ENCODE data around the gene LAMTOR3.
A peak's percentile ranks its signal among the peaks of the same experiment; 100 is the strongest.
"Not testable (repeated sequence)": the region's sequence is repeated elsewhere in the genome, so short reads cannot be mapped to it uniquely, and the experiment has no call there.

The LAMTOR3 gene

GRCh38 chr4:99861120-99861905 lies 32.9 kb downstream of the LAMTOR3 start:
- DNase-seq, result peak; percentile 84

DNA sequence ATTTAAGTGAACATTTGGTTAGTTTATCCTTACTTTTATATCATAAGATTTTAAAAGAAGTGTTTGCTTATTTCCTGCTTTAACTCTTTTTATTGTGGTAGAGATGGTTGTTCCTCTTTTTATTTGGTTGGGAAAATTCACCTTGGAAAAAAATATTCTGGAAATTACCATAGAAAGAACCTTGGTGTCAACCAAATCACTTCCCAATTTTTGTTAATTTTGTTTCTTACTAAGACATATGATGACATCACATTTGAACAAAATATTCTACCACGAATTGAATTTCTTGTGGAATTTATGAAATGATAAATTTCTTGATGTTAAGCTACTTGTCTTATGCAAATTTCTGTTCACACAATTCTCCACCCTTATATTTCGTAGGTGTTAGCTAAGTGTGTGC lies 33.7 kb downstream of the LAMTOR3 start:
- no peak for DNase-seq

- DNase-seq, result peak; percentile 14
Observed at GRCh38 chr4:99859618-99860017, 34.6 kb downstream of the LAMTOR3 start.

GRCh38 chr4:99857307-99857706 lies 36.9 kb downstream of the LAMTOR3 start:
- DNase-seq, result no peak

- no peak for DNase-seq
Observed at GRCh38 chr4:99856166-99856565, 38.1 kb downstream of the LAMTOR3 start.

GRCh38 chr4:99855678-99856077 lies 38.5 kb downstream of the LAMTOR3 start:
- no peak for DNase-seq

DNA sequence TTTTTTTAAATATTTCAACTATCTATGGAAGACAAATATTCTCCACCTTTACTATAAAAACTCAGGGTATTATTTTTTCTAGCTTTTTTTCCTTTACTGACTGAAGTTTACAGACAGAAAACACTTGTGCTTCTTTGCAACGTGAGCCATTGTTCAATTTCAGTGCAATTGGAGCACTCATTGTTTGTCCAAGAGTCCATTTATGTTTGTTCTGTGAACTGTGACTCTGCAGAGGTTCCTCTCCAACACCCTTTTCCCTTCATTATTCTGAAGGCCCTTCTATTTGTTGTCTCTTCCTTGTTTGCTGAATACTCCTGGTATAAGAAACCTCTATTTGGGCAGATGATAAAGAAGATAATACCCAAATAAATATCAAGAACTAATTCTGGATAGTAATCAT lies 40.2 kb downstream of the LAMTOR3 start:
- DNase-seq, result peak; percentile 80

GRCh38 chr4:99853190-99853589 lies 41.0 kb downstream of the LAMTOR3 start:
- no peak for DNase-seq

- no peak for DNase-seq
Observed at GRCh38 chr4:99852199-99852749, 42.0 kb downstream of the LAMTOR3 start.

GRCh38 chr4:99848591-99849001 lies 45.6 kb downstream of the LAMTOR3 start:
- DNase-seq, result no peak

DNA sequence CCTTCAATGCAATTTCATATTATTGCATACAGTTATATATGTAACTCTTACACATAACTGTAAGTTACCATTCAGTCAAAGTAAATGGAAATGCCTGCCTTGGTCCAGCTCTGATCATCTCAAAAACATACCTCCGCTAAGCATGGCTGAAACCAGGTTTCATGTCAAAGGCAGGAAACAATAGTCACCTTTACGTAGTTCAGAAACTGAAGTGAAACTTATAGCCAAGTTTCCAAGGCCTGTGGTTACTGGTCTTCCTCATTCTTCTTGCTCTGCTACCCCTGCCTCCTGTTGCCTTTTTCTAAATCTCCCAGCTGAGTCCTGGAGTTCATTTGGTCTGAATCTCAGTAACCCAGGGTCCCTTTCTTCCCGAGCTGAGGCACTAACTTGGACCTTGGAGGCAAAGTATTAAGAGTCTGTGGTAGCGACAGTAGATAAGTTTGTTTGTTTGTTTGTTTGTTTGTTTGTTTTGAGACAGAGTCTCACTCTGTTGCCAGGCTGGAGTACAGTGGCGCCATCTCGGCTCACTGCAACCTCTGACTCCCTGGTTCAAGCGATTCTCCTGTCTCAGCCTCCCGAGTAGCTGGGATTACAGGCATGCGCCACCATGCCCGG lies 46.8 kb downstream of the LAMTOR3 start:
- no peak for DNase-seq

DNA sequence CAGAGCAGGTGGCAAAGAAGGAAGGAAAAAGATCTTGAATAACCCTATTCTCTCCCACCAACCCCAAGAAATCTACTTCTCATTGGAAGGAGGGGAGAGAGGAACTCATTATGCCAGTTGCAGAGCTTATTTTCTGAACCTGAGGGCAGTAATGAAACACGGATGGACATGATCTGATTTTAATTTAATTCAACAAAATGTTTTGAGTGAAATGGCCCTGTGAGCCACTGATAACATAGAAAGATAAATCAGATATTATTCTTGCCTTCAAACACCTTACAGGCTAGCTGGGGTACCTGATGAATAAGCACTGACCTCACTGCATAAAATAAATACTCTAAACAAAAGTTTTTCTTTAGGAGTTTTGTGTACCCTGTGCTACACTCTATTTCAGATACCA lies 47.3 kb downstream of the LAMTOR3 start:
- DNase-seq, result no peak

DNA sequence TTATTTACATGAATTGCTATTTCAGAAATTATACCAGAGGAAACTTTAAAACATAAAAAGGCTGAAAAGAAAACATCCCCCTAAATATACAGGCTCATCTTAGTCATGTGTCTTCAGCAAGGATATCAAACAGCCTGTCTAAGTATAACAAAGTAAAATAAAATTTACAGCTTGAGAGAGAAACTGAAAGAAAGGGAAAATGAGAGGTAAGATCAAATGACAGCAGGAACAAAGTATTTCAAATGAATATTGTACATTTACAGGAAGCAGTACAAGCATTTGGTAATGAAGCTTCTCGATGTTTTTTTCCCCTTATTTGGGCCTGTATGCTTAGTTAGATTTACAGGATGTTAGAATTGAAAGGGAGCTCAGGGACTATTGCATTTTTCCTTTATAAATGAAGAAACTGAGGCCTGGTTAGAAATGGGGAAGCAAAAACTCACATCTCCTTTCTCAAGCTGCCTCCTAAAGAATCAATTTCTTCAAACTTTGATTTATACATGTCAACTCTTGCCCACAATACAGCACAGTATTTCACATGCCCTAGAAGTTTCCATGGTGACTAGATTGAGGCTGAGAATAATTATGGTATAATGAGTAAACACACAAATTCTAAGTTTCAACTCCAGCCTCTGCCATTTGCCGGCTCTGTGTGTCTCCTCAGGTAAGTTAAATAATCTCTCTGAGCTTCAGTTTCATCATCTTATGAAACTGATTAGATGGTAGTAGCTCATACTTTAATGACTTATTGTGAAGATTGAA lies 48.3 kb downstream of the LAMTOR3 start:
- DNase-seq, result no peak

GRCh38 chr4:99845179-99845578 lies 49.0 kb downstream of the LAMTOR3 start:
- no peak for DNase-seq

- DNase-seq, result no peak
Observed at GRCh38 chr4:99844048-99844447, 50.2 kb downstream of the LAMTOR3 start.

- no peak for DNase-seq
Observed at GRCh38 chr4:99843413-99843812, 50.8 kb downstream of the LAMTOR3 start.

DNA sequence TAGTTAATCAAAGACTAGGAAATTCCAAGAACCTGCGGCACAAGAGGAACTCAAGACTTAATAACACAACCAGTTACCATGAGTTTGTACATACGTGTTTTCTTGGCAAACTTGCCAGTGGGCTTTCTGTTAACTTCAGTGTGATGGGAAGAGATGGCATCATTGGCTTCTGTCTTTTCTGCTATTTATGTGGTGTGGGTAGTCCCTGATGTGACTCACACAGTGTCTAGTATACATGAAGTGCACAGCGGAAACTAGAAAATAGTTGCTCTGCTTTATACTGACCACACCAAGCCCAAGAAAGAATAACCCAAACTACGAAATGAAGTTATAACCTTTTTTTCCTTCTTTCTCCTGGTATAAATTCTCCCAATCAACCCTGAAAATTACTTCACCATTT lies 53.1 kb downstream of the LAMTOR3 start:
- DNase-seq, result no peak

DNA sequence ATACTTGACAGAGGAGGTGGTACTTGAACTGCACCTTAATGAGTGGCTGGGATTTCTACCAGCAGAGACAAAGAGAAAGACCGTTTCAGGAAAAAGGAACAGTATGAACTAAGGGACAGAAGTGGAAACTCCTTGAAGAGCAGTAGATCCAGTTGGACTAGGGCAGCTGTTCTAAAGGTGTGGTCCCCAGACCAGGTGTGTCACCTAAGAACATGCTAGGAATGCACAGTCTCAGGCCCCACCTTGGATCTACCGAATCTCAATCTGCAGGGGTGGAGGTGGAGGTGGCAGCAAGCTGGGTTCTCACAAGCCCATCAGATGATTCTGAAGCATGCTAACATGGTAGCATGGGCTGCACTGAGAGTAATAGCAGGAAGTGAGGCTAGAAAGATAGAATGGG lies 55.3 kb downstream of the LAMTOR3 start:
- no peak for DNase-seq

GRCh38 chr4:99835942-99836341 lies 58.3 kb downstream of the LAMTOR3 start:
- DNase-seq, result no peak

GRCh38 chr4:99834569-99834968 lies 59.7 kb downstream of the LAMTOR3 start:
- no peak for DNase-seq

GRCh38 chr4:99833756-99834155 lies 60.5 kb downstream of the LAMTOR3 start:
- no peak for DNase-seq

- no peak for DNase-seq
Observed at GRCh38 chr4:99832758-99833157, 61.5 kb downstream of the LAMTOR3 start.

DNA sequence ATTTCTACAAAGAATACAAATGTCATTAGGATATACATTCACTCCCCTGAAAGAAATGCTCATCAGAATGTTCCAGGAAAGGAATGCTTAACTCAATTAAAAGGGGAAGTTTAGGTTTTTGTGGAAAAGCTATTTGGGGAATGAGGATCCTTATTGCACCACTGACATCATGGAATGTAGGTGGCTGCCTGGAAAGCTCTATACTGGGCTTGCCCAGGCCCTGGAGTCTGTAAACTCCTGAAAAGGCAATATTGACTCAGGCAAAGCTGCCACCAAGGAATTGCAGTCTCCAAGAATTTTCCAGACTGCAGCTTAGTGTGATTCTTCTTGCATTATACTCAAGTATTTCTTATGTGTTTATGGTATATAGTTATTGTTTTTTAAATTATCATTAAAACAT lies 61.9 kb downstream of the LAMTOR3 start:
- DNase-seq, result no peak

DNA sequence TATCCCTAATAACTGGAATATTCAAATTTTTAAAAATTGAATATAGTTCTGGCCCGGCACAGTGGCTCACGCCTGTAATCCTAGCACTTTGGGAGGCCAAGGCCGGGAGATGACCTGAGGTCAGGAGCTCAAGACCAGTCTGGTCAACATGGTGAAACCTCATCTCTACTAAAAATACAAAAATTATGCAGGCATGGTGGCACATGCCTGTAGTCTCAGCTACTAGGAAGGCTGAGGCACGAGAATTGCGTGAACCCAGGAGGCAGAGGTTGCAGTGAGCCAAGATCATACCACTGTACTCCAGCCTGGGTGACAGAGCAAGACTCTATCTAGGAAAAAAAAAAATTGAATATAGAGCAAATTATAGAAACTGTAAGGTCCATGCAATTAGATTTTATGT lies 64.2 kb downstream of the LAMTOR3 start:
- DNase-seq, result not testable (repeated sequence)
